Measurements from ENCODE around the gene CPEB4. TPM values are rescaled to one million over a fixed set of nuclear protein-coding genes. Genes with fewer than 3 reads are reported as not detected.

The CPEB4 gene
- total RNA-seq, 2 experiments from 2014 or later = 18.3 to 19.2 TPM

DNA sequence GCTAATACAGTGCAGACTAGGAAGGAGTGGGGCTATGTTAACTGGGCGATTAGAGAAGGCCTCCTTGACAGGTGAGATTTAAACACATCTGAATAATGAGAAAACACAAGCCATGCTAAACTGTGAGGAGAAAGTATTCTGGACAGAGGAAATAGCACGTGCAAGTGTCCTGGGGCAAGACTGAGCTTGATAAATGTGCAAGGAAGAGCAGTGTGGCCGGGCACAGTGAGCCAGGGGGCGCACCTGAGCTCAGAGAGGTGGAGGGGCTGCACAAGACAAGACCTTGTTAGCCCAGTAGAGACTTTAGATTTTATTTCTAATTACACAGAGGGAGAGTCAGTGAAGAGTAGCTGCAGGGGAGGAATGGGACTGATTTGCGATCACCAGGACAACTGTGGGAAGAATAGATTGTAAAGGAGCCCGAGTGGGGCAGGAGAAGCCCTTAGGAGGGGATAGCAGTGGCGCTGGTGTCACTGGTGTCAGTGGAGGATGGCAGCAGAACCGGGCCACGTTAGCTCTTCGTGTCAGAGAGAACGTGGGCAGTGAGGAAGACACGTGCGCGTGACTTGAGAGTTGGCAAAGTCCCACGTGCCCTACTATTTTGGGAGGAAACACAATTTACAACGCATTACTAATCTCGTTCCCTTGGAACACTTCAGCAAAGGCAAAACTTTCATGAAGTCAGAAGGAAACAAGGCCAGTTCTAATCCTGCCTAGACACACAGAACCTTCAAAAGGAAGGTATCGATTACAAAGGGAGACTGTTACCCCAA is 82.9 kb downstream of the CPEB4 start:
- no peak overlapping the region for H3K4me3 Mint-ChIP-seq
- TF ChIP-seq, protein P1, sequence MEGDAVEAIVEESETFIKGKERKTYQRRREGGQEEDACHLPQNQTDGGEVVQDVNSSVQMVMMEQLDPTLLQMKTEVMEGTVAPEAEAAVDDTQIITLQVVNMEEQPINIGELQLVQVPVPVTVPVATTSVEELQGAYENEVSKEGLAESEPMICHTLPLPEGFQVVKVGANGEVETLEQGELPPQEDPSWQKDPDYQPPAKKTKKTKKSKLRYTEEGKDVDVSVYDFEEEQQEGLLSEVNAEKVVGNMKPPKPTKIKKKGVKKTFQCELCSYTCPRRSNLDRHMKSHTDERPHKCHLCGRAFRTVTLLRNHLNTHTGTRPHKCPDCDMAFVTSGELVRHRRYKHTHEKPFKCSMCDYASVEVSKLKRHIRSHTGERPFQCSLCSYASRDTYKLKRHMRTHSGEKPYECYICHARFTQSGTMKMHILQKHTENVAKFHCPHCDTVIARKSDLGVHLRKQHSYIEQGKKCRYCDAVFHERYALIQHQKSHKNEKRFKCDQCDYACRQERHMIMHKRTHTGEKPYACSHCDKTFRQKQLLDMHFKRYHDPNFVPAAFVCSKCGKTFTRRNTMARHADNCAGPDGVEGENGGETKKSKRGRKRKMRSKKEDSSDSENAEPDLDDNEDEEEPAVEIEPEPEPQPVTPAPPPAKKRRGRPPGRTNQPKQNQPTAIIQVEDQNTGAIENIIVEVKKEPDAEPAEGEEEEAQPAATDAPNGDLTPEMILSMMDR (IDR thresholded peaks at IDR 0.05) = no peak
- H3K27me3 Mint-ChIP-seq = peaks cover 15% of the 10 kb centered on the region
- no peak for ATAC-seq (ENCODE audit: poor library complexity)
- H3K9me3 ChIP-seq (ENCODE audit: control insufficient read depth in 1 of 2, insufficient read depth in 1 of 2, low read length in 2 of 2) = no peaks in the 10 kb centered on the region
- CTCF ChIA-PET = interaction anchor here (0.7 kb wide), 1 partner anchor 355 kb away, joined by 3 read pairs; no protein-coding TSS in a partner anchor
- H3K4me1 Mint-ChIP-seq (ENCODE audit: low read depth) = peaks cover 12% of the 10 kb centered on the region
- peaks cover 14% of the 10 kb centered on the region for H3K4me1 ChIP-seq (ENCODE audit: insufficient read depth, low read length)
- DNase-seq = no peak
- H3K36me3 Mint-ChIP-seq (ENCODE audit: low read depth) = no peaks in the 10 kb centered on the region
- no peaks in the 10 kb centered on the region for H3K36me3 ChIP-seq (ENCODE audit: insufficient read depth, low read length)
- no peak overlapping the region for H3K4me3 ChIP-seq (ENCODE audit: low read length)
- POLR2A ChIA-PET = no interaction called here
- peaks cover 0 to 4% of the 10 kb centered on the region in 2 experiments for H3K27me3 ChIP-seq (ENCODE audit: control insufficient read depth in 1 of 2, insufficient read depth in 2 of 2, low read length in 2 of 2)
- H3K9me3 Mint-ChIP-seq = no peaks in the 10 kb centered on the region
- no peak overlapping the region for H3K27ac ChIP-seq (ENCODE audit: low read depth in 1 of 2, low read length in 2 of 2)
- no peak overlapping the region for H3K27ac Mint-ChIP-seq
- intact Hi-C loops (cut with DNase I, micrococcal nuclease) = loop anchor here in 1 of 2 experiments (5.0 to 10.0 kb wide), 3 partner anchors 84 to 1006 kb away; partner anchors contain the start of gene CPEB4

DNA sequence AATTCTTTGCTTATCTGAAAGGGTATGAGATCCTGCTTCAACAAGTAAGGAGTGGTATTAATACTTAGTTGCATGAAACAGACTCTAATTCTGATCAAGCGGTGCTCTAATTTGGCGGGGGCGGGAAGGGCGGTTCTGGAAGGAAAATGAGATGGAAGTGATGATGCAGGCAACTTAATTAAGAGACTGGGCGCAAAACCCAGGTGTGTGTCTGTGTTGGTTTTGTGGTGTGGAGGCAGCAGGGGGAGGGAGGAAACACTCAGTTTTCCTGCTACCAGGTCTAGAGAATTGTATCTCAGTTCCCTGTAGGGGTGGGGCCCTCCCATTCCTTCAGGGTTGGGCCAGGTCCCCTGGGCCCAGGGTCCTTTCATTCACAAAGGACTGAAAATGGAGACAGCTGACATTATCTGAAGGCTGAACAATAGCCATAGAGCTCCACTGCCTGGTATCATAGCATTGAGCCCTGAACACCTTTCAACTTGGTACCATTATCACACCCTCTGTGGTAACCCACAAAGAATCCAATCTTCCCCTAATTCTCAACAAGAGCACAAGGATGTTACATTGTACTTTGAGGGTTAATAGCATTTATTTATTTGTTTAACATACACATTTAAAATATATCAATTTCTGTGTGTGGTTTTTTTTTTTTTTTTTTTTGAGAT is 83.7 kb downstream of the CPEB4 start:
- TF ChIP-seq, protein P1 (IDR thresholded peaks at IDR 0.05) = no peak
- no peaks in the 10 kb centered on the region for H3K36me3 Mint-ChIP-seq (ENCODE audit: low read depth)
- no peak overlapping the region for H3K27ac Mint-ChIP-seq
- no peak overlapping the region for H3K27ac ChIP-seq (ENCODE audit: low read depth in 1 of 2, low read length in 2 of 2)
- DNase-seq (no peak), ATAC-seq (ENCODE audit: poor library complexity) (no peak)
- peaks cover 15% of the 10 kb centered on the region for H3K27me3 Mint-ChIP-seq
- H3K4me1 Mint-ChIP-seq (ENCODE audit: low read depth) = peaks cover 12% of the 10 kb centered on the region
- no peak overlapping the region for H3K4me3 ChIP-seq (ENCODE audit: low read length)
- H3K4me1 ChIP-seq (ENCODE audit: insufficient read depth, low read length) = peaks cover 14% of the 10 kb centered on the region
- no peaks in the 10 kb centered on the region for H3K9me3 ChIP-seq (ENCODE audit: control insufficient read depth in 1 of 2, insufficient read depth in 1 of 2, low read length in 2 of 2)
- no peaks in the 10 kb centered on the region for H3K9me3 Mint-ChIP-seq
- intact Hi-C loops (cut with DNase I, micrococcal nuclease) = loop anchor here in 1 of 2 experiments (2.0 to 10.0 kb wide), 4 partner anchors 85 to 1007 kb away; partner anchors contain the start of gene CPEB4
- POLR2A ChIA-PET = interaction anchor here (2.6 kb wide), 1 partner anchor 356 kb away, joined by 18 read pairs; the partner anchor contains the start of gene BOD1
- no peaks in the 10 kb centered on the region for H3K36me3 ChIP-seq (ENCODE audit: insufficient read depth, low read length)
- CTCF ChIA-PET = no interaction called here
- H3K4me3 Mint-ChIP-seq = no peak overlapping the region
- H3K27me3 ChIP-seq (ENCODE audit: control insufficient read depth in 1 of 2, insufficient read depth in 2 of 2, low read length in 2 of 2) = peaks cover 0 to 4% of the 10 kb centered on the region in 2 experiments

DNA sequence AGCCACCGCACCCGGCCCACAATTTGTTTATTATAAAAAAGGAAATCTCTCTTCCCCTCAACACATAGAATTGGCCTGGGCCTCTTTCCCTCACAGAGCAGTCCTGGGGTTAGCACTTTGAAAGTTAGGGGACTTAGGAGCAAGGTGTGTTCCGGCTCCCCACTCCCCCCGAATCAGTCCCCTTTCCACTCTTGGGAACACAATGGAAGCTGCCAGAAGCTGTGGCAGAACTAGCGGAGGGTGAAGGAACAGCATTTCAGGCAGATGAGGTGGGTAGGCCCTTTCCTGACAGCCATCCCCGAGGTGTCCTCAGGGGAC is 84.4 kb downstream of the CPEB4 start:
- no peak overlapping the region for H3K27ac ChIP-seq (ENCODE audit: low read depth in 1 of 2, low read length in 2 of 2)
- ChIA-PET CTCF (interaction anchor here (1.0 to 3.0 kb wide), 9 partner anchors 42 to 679 kb away, joined by 3 to 22 read pairs (median 3); partner anchors contain the start of gene BOD1), POLR2A (interaction anchor here (1.1 to 2.6 kb wide), 3 partner anchors 54 to 357 kb away, joined by 5 to 18 read pairs (median 6); partner anchors contain the start of genes BOD1 and CPEB4)
- Mint-ChIP-seq H3K27me3 (peaks cover 16% of the 10 kb centered on the region), H3K27ac (no peak overlapping the region), H3K9me3 (no peaks in the 10 kb centered on the region), H3K4me1 (ENCODE audit: low read depth) (peaks cover 12% of the 10 kb centered on the region), H3K4me3 (peak overlapping the region; percentile 82), H3K36me3 (ENCODE audit: low read depth) (no peaks in the 10 kb centered on the region)
- intact Hi-C loops (cut with DNase I, micrococcal nuclease) = loop anchor here in 1 of 2 experiments (2.0 to 10.0 kb wide), 4 partner anchors 85 to 1008 kb away; partner anchors contain the start of gene CPEB4
- H3K9me3 ChIP-seq (ENCODE audit: control insufficient read depth in 1 of 2, insufficient read depth in 1 of 2, low read length in 2 of 2) = no peaks in the 10 kb centered on the region
- H3K36me3 ChIP-seq (ENCODE audit: insufficient read depth, low read length) = no peaks in the 10 kb centered on the region
- H3K4me1 ChIP-seq (ENCODE audit: insufficient read depth, low read length) = peaks cover 14% of the 10 kb centered on the region
- TF ChIP-seq, protein P1 (IDR thresholded peaks at IDR 0.05) = no peak
- DNase-seq (no peak), ATAC-seq (ENCODE audit: poor library complexity) (no peak)
- H3K4me3 ChIP-seq (ENCODE audit: low read length) = peak overlapping the region; percentile 45
- peaks cover 0 to 4% of the 10 kb centered on the region in 2 experiments for H3K27me3 ChIP-seq (ENCODE audit: control insufficient read depth in 1 of 2, insufficient read depth in 2 of 2, low read length in 2 of 2)
